C4-2B (cell line): ENCODE results near the gene KCNK17.

Experiments used
- H3K27ac ChIP-seq: fragments of 450-650 bp; 2 replicates; pipeline ENCODE4 v1.5.1; 2017
- CTCF ChIP-seq: fragments of 450-650 bp; conservative IDR thresholded peaks from 2 replicates; pipeline ENCODE4 v1.5.1; 2017; ENCODE audit warnings: mild to moderate bottlenecking
- ZFX ChIP-seq: fragments of 450-650 bp; IDR thresholded peaks from 2 replicates; pipeline ENCODE4 v1.6.1; 2017

Gene KCNK17

GRCh38 chr6:39300739-39301138 is 13.5 kb downstream of the KCNK17 start:
- TF ChIP-seq CTCF (no peak), ZFX (no peak)
- no peak overlapping the region for H3K27ac ChIP-seq

DNA sequence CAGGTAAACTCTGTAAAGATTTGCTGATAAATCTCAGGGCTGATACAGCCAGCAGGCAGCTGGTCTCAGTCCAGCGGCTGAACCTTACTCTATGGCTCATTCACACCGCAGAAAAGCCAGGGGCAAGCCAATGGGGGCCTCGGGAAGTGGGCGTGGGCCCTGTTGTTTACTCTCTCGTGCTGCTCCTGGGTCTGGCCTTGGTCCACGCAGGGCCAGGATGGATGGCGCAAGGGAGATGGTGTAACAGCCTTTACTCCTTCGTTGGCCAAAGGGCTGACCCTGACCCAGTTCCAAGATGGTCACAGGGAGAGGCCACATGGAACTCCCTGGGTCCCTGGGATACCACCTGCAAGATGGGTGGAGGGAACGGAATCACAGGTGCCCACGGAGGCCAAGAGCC is 16.2 kb downstream of the KCNK17 start:
- TF ChIP-seq CTCF (no peak), ZFX (no peak)
- no peak overlapping the region for H3K27ac ChIP-seq

DNA sequence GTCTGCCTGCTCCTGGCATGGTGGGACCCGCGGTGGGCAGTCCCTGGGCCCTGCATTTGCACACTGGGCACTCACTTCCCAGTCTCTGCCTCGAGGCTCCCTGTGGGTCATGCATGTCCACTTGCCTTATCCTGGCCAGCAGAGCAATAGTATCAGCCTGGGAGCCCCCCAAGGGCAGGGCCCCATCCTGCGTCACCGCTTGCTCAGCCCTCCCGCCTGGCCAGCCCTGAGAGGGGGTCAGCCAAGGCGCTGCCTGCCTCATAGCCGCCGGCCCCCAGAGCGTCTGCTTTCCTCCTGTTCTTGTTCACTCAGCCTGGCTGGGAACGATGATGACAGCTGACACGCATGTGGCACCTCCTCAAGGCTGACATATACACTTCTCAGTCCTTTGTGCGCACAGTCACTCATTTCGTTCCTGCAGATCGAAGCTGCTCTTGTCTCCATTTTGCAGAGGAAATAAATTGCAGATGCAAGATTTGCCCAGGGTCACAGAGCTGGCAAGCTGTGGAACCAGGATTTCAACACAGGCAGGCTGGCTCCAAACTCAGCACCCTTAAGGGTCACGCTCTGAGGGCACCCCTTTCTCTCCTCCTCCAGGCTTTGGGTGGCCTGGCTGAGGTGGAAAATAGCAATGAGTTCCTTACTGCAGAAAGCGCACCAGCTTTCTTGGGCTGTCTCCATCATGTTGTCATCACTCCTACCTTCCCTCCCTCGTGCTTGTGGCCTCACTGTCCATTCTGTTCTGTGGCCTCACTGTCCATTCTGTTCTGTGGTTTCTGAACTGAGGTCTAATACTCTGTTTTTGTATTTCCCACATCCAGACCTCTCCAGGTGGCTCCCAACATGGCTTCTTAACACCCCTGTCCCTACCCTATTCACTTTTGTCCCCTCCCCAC is 17.2 kb downstream of the KCNK17 start:
- TF ChIP-seq CTCF (no peak), ZFX (no peak)

DNA sequence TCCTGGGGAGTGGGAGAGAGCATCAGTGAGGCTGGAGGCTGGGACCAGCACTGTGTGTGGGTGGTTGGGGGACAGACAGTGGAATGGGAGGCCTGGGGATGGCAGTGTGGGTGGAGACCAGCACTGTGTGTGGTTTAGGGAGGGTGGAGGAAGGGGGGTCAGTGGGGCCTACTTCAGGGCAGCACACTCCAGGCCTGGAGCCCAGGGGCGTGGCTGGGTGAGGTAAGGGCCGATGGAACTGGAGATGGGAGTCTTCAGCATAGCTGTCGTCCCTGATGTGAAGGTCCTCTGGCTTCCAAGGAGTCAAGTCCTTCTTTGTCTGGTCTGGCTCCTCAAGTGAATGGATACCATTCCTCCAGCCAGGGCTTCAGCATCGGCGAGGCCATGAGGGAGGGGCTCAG is 18.6 kb downstream of the KCNK17 start:
- H3K27ac ChIP-seq, result no peak overlapping the region

More for the DNA sequence above, 17.2 kb downstream of the KCNK17 start:
- H3K27ac ChIP-seq, result no peak overlapping the region

GRCh38 chr6:39294899-39295298 is 19.3 kb downstream of the KCNK17 start:
- TF ChIP-seq CTCF (no peak), ZFX (no peak)
- H3K27ac ChIP-seq, result no peak overlapping the region

More for the DNA sequence above, 18.6 kb downstream of the KCNK17 start:
- TF ChIP-seq CTCF (no peak), ZFX (no peak)

GRCh38 chr6:39294133-39294532 is 20.1 kb downstream of the KCNK17 start:
- no peak for TF ChIP-seq CTCF
- TF ChIP-seq ZFX, result no peak
- H3K27ac ChIP-seq, result no peak overlapping the region

GRCh38 chr6:39292637-39293036 is 21.6 kb downstream of the KCNK17 start:
- TF ChIP-seq ZFX (no peak), CTCF (no peak)
- no peak overlapping the region for H3K27ac ChIP-seq
